Kidney (tissue), 14 donors: ENCODE data around the gene DLX5. TPM values are rescaled to one million over a fixed set of nuclear protein-coding genes. Genes with fewer than 3 reads are reported as not detected.

Source experiments
- DNase-seq, 5 donors: peaks; one replicate each; pipeline ENCODE4 v3.0.0-alpha.2; 2013 to 2020
- FAIRE-seq: peaks from 2 replicates; lab custom pipeline; 2012; peaks lifted over from hg19 to GRCh38; lab: Jason Lieb, UNC
- H3K27ac ChIP-seq, 2 donors: one replicate each; pipeline ENCODE4 v1.7.0; 2013; ENCODE audit warnings: low read depth in 2 of 2, low read length in 2 of 2, inconsistent platforms in 1 of 2
- H3K27me3 ChIP-seq: one replicate; pipeline ENCODE4 v1.7.1; 2013; ENCODE audit warnings: low read length, inconsistent platforms; ENCODE audit not compliant: control insufficient read depth, insufficient read depth
- H3K36me3 ChIP-seq, 3 donors: one replicate each; pipeline versions ENCODE4 v1.7.0 to v1.7.1; 2013; ENCODE audit warnings: low read length in 3 of 3, control low read depth in 1 of 3, inconsistent platforms in 1 of 3; ENCODE audit not compliant: insufficient read depth in 3 of 3, control insufficient read depth in 2 of 3
- H3K4me1 ChIP-seq, 3 donors: one replicate each; pipeline versions ENCODE4 v1.7.0 to v1.7.1; 2013; ENCODE audit warnings: low read length in 3 of 3, inconsistent platforms in 1 of 3, low read depth in 1 of 3; ENCODE audit not compliant: control insufficient read depth in 2 of 3, insufficient read depth in 2 of 3
- H3K4me3 ChIP-seq, 3 donors: one replicate each; pipeline versions ENCODE4 v1.7.0 to v1.8.1; 2013; ENCODE audit warnings: low read length in 3 of 3, control low read depth in 1 of 3, inconsistent platforms in 1 of 3
- H3K9ac ChIP-seq, 3 donors: one replicate each; pipeline versions ENCODE4 v1.7.0 to v1.7.1; 2013; ENCODE audit warnings: low read length in 3 of 3, control low read depth in 1 of 3, inconsistent platforms in 1 of 3
- H3K9me3 ChIP-seq, 3 donors: one replicate each; pipeline versions ENCODE4 v1.7.0 to v1.7.1; 2013; ENCODE audit warnings: low read length in 3 of 3, control low read depth in 1 of 3, inconsistent platforms in 1 of 3; ENCODE audit not compliant: control insufficient read depth in 2 of 3, insufficient read depth in 1 of 3
- CTCF ChIP-seq: IDR thresholded peaks from 3 replicates; pipeline ENCODE4 v1.5.1; 2012; ENCODE audit warnings: mild to moderate bottlenecking, moderate library complexity, borderline replicate concordance; ENCODE audit not compliant: insufficient read depth; ENCODE audit errors: extremely low read depth
- intact Hi-C: fragments of 100-400 bp; cut with DNase I; formaldehyde crosslinking; loops from one replicate; pipeline ENCODE4 v1.11.1; 2022
- polyA plus RNA-seq: library from polyadenylated mRNA; stranded (reverse); fragments of 350-450 nt; fragmentation: Illumina TruSeq; extraction: RNeasy Lipid Tissue Mini Kit (QIAGEN cat#74804); gene quantifications from one replicate; pipeline ENCODE4 v1.2.3, GENCODE V29; 2014; ENCODE audit warnings: low read depth, low replicate concordance; ENCODE audit not compliant: insufficient read depth
- total RNA-seq: library from RNA; stranded (reverse); fragmentation: NEBNext Ultra II Directional; extraction: Animal tissue kit (Norgen Biotek cat#: 25700); gene quantifications from one replicate; pipeline ENCODE4 v1.2.1, GENCODE V29; 2021
- donor health status: control.
- donor health status: control.
- donor health status: control.
- donor health status: control.
- donor health status: control.
- donor health status: DM: yes; HTN: yes; CAD: no.
- donor health status: Normal renal cell carcinoma (clear cell type).

Gene DLX5
- total and polyA plus RNA-seq, 2 donors from 2014 or later, result 0.82 TPM; not detected in 1

GRCh38 chr7:97004247-97005182, 20.1 kb downstream of the DLX5 start:
- DNase-seq (peak in 1 of 5 donors; percentile 22), FAIRE-seq (no peak)
- H3K4me3 ChIP-seq, result no peak overlapping the region
- intact Hi-C loops, result no loop called here
- H3K4me1 ChIP-seq, result peaks cover 0 to 5% (median 0%) of the 10 kb centered on the region in 3 donors
- H3K27ac ChIP-seq, result no peak overlapping the region
- H3K9ac ChIP-seq, result no peak overlapping the region
- no peaks in the 10 kb centered on the region for H3K36me3 ChIP-seq
- H3K27me3 ChIP-seq, result peaks cover 88% of the 10 kb centered on the region
- H3K9me3 ChIP-seq, result no peaks in the 10 kb centered on the region
- TF ChIP-seq CTCF, result no peak

- intact Hi-C loops, result no loop called here
These were observed 21.1 kb downstream of the DLX5 start for GRCh38 chr7:97003262-97004246.

More at GRCh38 chr7:97003262-97004246, 21.1 kb downstream of the DLX5 start:
- no peaks in the 10 kb centered on the region for H3K9me3 ChIP-seq
- TF ChIP-seq CTCF, result no peak
- H3K27ac ChIP-seq, result no peak overlapping the region
- no peaks in the 10 kb centered on the region for H3K36me3 ChIP-seq
- peaks cover 0 to 5% (median 0%) of the 10 kb centered on the region in 3 donors for H3K4me1 ChIP-seq
- peaks cover 88% of the 10 kb centered on the region for H3K27me3 ChIP-seq
- DNase-seq (peak in 1 of 5 donors; percentile 48), FAIRE-seq (no peak)
- no peak overlapping the region for H3K9ac ChIP-seq
- H3K4me3 ChIP-seq, result no peak overlapping the region
